Stomach (tissue), 4 donors: ENCODE results near the gene PRMT7.
A peak's percentile ranks its signal among the peaks of the same experiment; 100 is the strongest.

ENCODE experiments used
- EP300 ChIP-seq: sonication (generic); formaldehyde crosslinking; IDR thresholded peaks from one replicate; pipeline ENCODE4 v1.6.1; 2017; ENCODE audit warnings: antibody characterized with exemption
- POLR2AphosphoS5 ChIP-seq, 3 donors: sonication (generic); formaldehyde crosslinking; IDR thresholded peaks; one replicate each; pipeline ENCODE4 v1.6.1; 2016; ENCODE audit warnings: antibody characterized with exemption in 3 of 3

DNA sequence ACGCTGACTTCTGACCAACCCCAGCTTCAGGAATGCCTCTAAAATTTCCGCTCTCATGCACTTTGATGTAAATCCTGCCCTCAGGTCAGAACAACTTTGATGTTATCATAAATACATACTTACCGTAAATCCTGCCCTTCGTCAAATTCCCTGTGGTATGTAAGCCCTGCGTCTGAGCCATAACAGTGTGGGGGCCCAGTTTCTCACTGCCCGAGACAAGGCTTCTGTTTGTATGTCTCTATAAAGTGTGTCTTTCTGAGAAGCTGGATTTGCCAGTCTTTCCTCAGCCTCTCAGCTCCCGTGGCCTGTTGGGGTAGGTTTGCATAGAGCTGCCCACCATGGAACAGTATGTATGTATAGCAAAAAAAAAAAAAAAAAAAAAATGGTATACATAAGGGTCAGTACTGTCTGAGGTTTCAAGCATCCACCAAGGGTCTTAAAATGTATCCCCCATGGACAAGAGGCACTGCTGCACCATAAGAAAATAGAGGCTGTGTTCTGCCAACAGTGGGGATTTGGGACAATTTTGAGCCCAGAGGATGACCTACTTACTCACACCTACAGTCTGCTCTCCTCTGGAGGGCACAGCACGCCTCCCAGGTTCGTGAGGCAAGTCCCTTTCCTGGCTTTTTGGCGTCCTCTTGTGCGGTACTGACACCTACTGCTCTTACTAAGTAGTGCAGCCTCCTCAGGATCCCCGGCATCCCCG, 17.5 kb downstream of the PRMT7 start:
- peak in 2 of 3 donors; percentile 10 to 65 for TF ChIP-seq POLR2AphosphoS5 (IDR thresholded peaks at IDR 0.05)
- TF ChIP-seq EP300 = no peak
